B cell (primary cell): Measurements from ENCODE around the gene SLC35G3.

Experiments
- CTCF ChIP-seq: fragments of 200-600 bp; IDR thresholded peaks from one replicate; pipeline ENCODE4 v1.8.0; 2022; ENCODE audit warnings: antibody characterized with exemption, mild to moderate bottlenecking
- EZH2 ChIP-seq: IDR thresholded peaks from 2 replicates; pipeline ENCODE4 v1.6.1; 2012; ENCODE audit warnings: borderline replicate concordance, low read depth, mild to moderate bottlenecking, moderate library complexity, low read length; ENCODE audit not compliant: insufficient read depth, poor library complexity, severe bottlenecking

GRCh38 chr17:35229638-35230037 is 35.4 kb upstream of the SLC35G3 start:
- TF ChIP-seq CTCF (no peak), EZH2 (no peak)
